ENCODE measurements around the gene VIPR2.

GRCh38 chr7:159000070-159000469, 144.6 kb downstream of the VIPR2 start:
- no peak for TF ChIP-seq CTCF (IDR thresholded peaks at IDR 0.05)
- TF ChIP-seq POLR2A (IDR thresholded peaks at IDR 0.05): no peak
